Globus pallidus (tissue), 1 donor: Measurements from ENCODE around the gene ZNF3.

Experiments used
- DNase-seq: peaks from one replicate; pipeline ENCODE4 v3.0.0-alpha.2; 2015; ENCODE audit warnings: low spot score

The ZNF3 gene

DNA sequence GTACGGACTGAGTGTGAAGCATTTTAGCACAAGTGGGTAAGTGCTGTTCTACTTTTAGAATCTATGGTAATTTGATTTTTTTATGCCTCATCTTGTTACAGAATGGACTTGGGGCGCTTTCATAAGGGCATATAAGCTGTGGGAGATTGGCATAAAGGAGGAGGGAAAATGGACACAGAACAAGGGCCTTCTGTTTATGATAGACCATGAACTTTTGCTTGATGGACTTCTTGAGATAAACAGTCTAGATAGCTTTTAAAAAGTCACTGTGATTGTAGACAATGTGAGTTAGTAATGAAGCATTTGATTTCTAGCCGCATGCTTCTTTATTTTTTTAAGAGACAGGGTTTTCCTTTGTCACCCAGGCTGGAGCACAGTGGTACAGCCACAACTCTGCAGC lies 29.9 kb downstream of the ZNF3 start:
- DNase-seq = no peak

DNA sequence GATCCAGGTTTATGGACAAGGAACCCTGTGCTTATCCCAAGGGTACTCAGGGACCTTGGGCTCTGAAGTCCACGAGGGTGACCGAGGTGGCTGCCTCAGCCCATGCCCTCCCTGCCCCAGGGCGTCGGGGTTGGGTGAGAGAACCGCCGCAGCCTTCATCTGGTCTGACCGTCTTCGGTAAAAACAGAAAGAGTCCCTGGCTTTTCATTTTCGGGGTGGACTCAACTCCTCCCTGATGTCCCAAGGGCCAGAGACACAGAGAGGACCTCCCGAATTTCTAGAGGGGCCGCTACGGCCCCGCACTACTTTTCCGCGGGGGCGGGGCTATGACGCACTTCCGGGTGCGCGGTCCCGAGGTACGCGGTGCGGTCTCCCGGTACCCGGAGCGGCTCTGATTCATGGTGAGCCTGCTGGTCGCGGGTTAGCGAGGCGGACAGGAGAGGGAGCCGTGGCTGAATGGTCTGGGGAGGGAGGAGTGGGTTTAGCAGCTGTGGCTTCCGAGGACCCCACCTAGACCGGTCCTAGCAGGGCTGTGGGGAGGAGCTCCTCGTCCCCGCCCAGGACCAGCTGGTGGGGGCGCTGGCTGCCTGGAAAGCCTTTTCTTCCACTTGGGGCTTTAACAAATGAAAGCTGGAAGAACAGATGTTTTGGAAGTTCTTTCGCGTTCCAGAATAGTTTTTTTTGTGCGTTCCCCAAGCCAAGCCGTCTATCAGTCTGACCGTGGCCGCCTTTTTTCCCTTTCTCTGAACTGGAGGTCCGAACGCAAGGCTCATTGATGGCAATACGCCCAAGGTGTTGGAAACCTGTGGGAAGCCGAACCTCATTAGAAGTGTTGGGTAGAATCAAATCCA lies 31.9 kb downstream of the ZNF3 start, which contains the start of gene ZSCAN21:
Gene ZSCAN21 (plus strand): TSS at position 334 of the 851 bp plus-strand sequence. CDS start 7,233 bp downstream, outside the sequence.
- peak; percentile 77 for DNase-seq

DNA sequence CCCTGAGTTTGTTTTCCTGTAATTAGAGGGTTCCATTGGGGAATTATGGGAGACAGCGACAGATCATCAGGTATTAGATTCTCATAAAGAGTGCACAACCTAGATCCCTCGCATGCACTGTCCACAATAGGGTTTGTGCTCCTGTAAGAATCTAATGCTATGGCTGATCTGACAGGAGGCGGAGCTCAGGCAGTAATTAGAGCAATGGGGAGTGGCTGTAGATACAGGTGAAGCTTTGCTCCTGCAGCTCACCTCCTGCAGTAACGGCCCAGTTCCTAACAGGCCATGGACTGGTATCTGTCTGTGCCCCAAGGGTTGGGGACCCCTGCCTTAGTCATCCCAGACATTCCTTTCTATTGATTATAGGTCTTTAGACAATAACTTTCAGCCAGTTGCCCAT lies 32.8 kb downstream of the ZNF3 start:
- DNase-seq = no peak

DNA sequence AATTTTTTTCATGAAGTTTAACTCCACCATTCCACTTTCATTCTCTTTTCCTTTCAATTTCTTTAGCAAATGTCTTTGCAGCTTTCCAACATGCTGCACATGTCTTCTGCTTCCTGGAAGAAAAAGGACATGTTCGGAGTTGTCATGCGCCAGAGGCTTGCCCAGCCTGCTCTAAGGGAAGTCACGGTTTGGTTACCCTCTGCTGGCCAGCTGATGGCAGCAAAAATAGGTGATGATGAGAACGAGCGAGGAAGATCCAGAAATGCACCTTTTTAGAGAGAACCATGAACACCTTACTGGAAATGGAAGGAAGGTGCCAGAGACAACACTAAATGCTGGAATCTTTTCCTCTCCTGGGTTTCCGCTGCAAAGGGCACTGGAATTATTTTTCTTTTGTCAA lies 36.8 kb downstream of the ZNF3 start:
- DNase-seq = no peak

DNA sequence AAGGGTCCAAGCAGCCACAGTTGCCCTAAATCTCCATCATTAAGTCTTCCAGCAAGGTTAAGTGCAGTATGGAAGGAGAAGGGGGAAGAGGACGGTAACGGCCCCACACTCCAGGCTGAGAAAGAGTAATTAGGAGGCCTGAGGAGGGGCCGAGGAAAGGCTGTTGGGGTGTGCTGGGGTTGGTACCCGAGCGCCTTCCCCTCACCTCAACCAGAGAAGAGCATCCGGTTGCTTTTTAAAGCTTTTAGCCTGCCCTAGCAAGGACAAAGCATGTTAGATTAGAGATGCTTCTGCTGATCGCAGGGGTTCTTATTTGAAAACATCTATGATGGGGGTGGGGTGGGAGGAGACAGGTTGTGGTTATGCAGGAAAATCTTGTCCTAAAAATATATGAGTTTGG lies 40.9 kb downstream of the ZNF3 start:
- DNase-seq = no peak

DNA sequence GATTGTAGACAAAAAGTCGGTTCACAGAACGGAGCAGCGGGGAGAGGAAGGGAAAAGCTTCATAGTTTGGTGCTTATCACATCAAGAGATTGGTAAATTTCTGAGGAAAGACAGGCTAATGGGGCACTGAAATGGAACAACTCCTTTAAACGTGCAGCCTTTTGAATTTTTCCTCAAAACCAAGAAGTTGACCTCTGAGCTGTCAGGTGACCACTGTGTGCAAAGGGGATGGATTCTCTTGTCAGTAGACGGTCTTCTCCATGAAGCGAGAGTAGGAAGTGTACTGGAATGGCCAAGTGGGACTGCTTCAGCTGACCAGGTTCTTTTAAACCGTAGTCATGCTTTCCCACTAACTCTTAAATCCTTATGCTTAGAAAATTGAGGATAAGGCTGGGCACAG lies 43.2 kb downstream of the ZNF3 start:
- DNase-seq = no peak

DNA sequence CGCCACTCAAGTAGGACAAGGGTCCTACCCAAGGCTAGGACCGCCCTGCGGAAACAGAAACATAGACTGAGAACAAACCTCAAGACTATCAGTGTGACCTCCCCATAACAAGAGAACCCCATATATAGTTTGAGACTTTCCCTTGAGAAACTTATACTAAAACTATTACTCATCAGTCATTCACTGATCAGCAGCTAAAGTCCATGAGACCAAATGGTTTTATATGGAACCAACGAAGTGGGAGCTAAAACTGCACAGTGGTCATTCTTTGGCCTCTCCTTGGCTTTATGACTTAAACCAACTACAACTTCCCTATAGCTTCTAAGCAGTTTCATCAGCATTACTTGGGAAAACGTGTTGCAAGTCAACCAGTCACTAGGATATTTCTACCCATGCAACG lies 45.6 kb downstream of the ZNF3 start:
- DNase-seq = no peak

DNA sequence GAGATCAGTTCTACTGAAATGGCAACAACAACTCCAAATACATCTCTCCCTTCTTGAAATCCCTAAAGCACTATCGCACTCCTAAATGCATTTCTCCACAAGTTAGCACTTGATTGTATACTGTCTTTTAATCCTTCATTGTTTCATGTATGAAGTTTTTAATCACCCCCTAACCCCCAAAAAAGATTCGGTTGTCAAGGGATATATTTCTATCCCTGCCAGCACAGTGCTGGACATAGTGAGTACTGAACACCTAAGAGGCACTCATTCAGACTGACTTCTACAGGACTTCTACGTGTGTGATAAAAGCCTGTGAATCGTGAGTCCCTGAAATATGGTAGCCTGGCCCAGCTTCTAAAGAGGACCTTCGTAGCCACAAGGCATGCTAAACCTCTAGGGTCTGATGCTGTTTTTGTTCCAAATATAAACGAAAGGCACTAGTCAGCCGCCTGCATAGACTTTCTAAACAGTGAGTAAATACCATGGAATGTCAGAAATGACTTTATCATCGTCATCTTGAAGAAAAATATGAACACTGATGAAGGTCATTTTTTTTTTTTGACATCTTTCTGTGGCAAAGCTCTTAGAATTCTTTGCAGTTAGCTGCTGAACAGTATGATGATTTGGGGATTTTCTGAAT lies 46.5 kb downstream of the ZNF3 start:
- DNase-seq = no peak

DNA sequence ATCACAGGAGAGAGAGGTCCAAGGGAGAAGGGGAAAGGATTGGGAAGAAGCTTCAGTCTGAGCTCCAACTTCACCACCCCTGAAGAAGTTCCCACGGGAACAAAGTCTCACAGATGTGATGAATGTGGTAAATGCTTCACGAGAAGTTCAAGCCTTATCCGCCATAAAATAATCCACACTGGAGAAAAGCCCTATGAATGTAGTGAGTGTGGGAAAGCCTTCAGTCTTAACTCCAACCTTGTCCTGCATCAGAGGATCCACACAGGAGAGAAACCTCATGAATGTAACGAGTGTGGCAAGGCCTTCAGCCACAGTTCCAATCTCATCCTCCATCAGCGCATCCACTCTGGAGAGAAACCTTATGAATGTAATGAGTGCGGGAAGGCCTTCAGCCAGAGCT lies 48.0 kb downstream of the ZNF3 start:
- DNase-seq = no peak

DNA sequence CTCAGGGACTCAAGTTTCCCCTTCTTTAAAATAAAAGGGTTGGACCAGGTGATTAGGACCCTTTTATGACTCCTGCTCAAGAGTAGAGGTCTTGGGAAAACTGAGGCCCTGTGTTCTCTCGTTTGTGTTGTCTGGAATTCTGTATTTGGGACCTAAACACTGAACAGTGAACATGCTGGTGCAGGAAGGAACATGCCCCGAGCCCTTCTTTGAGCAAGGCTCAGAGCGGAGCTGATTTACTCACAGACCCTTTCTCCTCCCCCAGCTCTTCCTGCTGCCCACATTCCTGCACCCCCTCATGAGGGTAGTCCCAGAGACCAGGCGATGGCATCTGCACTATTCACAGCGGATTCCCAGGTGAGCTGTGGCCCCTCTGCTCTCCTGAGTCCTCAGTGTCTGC lies 51.9 kb downstream of the ZNF3 start:
- DNase-seq = no peak

DNA sequence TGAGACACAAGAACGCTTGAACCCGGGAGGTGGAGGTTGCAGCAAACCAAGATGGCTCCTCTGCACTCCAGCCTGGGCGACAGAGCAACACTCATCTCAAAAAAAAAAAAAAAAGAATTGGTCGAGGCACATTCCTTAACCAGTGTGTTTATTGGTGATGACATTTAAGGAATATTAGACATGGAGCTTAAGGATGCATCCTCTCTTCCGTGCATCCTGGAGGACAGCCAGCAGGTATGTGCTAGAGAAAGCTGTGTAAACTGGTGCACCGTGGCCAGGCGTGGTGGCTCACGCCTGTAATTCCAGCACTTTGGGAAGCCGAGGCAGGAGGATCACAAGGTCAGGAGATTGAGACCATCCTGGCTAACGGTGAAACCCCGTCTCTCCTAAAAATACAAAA lies 54.3 kb downstream of the ZNF3 start:
- no peak for DNase-seq

DNA sequence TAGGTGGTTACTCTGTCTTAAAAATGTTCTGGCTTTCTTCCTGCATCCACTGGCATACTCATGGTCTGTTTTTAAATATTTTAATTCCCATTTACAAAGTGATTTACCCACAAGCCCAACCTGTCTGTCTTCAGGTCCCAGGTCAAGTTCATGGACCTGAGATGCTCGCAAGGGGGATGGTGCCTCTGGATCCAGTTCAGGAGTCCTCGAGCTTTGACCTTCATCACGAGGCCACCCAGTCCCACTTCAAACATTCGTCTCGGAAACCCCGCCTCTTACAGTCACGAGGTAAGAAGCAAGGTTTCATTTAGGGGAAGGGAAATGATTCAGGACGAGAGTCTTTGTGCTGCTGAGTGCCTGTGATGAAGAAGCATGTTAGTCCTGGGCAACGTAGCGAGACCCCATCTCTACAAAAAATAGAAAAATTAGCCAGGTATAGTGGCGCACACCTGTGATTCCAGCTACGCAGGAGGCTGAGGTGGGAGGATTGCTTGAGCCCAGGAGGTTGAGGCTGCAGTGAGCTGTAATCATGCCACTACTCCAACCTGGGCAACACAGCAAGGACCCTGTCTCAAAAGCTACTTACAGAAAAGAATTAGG lies 57.4 kb downstream of the ZNF3 start:
- DNase-seq = no peak

DNA sequence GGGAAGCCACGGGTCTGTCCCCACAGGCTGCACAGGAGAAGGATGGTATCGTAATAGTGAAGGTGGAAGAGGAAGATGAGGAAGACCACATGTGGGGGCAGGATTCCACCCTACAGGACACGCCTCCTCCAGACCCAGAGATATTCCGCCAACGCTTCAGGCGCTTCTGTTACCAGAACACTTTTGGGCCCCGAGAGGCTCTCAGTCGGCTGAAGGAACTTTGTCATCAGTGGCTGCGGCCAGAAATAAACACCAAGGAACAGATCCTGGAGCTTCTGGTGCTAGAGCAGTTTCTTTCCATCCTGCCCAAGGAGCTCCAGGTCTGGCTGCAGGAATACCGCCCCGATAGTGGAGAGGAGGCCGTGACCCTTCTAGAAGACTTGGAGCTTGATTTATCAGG lies 58.0 kb downstream of the ZNF3 start:
- DNase-seq = no peak

DNA sequence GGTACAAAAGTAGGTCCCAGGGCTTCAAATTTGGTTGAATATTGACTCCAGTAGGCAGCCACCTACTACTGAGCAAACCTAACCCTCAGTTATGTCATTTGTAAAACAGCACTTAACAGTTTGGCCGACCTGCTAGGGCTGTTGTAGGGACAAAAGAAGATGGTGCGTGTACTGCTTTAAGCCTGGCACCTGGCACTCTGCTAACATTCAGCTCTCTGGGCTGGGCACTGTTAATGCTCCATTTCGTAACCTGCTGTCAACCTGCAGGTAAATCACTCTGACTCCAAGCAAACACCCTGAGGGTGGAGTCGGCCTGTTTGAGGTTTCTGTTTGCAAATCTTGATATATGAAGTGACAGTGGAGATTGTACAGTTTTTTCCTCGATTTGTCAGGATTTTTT lies 58.9 kb downstream of the ZNF3 start:
- DNase-seq = no peak

DNA sequence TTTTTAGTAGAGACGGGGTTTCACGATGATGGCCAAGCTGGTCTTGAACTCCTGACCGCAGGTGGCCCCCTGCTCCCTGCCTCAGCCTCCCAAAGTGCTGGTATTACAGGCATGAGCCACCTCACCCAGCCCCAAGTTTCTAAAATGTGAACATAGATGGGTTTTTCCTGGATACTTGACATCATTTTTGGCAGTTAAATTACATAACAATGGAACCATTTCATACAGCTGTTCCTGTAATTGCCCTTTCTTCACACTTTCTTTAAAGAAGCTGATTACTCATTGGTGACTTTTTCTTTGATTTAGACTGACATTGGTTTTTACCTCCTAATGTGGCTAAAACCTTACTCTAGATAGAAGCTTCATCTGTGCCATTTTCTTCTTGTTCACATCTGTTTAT lies 60.2 kb downstream of the ZNF3 start:
- DNase-seq = no peak
